Neural progenitor cell (in vitro differentiated cells): ENCODE measurements around the gene TECTB. TPM values are rescaled to one million over a fixed set of nuclear protein-coding genes. Genes with fewer than 3 reads are reported as not detected.

Source experiments
- DNase-seq: peaks from one replicate; pipeline ENCODE4 v3.0.0-alpha.2; 2016; ENCODE audit warnings: low spot score
- H2AFZ ChIP-seq: fragments of 200-600 bp; sonication (generic); replicated peaks from 2 replicates; pipeline ENCODE4 v1.6.1; 2016; ENCODE audit warnings: antibody characterized with exemption
- H3F3A ChIP-seq: fragments of 200-600 bp; sonication (generic); 2 replicates; pipeline ENCODE4 v1.6.1; 2016; ENCODE audit warnings: antibody characterized with exemption, low read depth
- H3K27ac ChIP-seq: fragments of 200-600 bp; sonication (generic); 2 replicates; pipeline ENCODE4 v1.5.1; 2016; ENCODE audit warnings: mild to moderate bottlenecking
- H3K27me3 ChIP-seq: fragments of 200-600 bp; sonication (generic); 2 replicates; pipeline ENCODE4 v1.6.1; 2016; ENCODE audit warnings: mild to moderate bottlenecking, moderate library complexity
- H3K36me3 ChIP-seq: fragments of 200-600 bp; sonication (generic); 2 replicates; pipeline ENCODE4 v1.5.1; 2016
- H3K4me1 ChIP-seq: fragments of 200-600 bp; sonication (generic); 2 replicates; pipeline ENCODE4 v1.6.1; 2016; ENCODE audit warnings: mixed run types
- H3K4me2 ChIP-seq: fragments of 200-600 bp; sonication (generic); 2 replicates; pipeline ENCODE4 v1.6.1; 2016
- H3K4me3 ChIP-seq: fragments of 200-600 bp; sonication (generic); 2 replicates; pipeline ENCODE4 v1.5.1; 2016
- H3K79me2 ChIP-seq: fragments of 200-600 bp; sonication (generic); 2 replicates; pipeline ENCODE4 v1.6.1; 2016; ENCODE audit warnings: low read depth
- H3K9ac ChIP-seq: fragments of 200-600 bp; sonication (generic); 2 replicates; pipeline ENCODE4 v1.6.1; 2016
- H3K9me3 ChIP-seq: fragments of 200-600 bp; sonication (generic); 2 replicates; pipeline ENCODE4 v1.5.1; 2016; ENCODE audit warnings: low read depth
- H4K20me1 ChIP-seq: fragments of 200-600 bp; sonication (generic); 2 replicates; pipeline ENCODE4 v1.6.1; 2016; ENCODE audit warnings: low read depth
- H3K27ac Mint-ChIP-seq: 3 replicates; pipeline ENCODE4 v1.8.0; 2021; ENCODE audit warnings: mixed read lengths
- H3K27me3 Mint-ChIP-seq: 2 replicates; pipeline ENCODE4 v1.8.0; 2022; ENCODE audit warnings: low read depth, mild to moderate bottlenecking, inconsistent platforms, moderate library complexity, mixed read lengths; ENCODE audit not compliant: insufficient read depth
- H3K36me3 Mint-ChIP-seq: 3 replicates; pipeline ENCODE4 v1.8.0; 2021; ENCODE audit warnings: mixed read lengths
- H3K4me1 Mint-ChIP-seq: 3 replicates; pipeline ENCODE4 v1.8.0; 2021; ENCODE audit warnings: mixed read lengths
- H3K4me3 Mint-ChIP-seq: 3 replicates; pipeline ENCODE4 v1.8.0; 2021; ENCODE audit warnings: mild to moderate bottlenecking, moderate library complexity, mixed read lengths
- H3K9me3 Mint-ChIP-seq: 3 replicates; pipeline ENCODE4 v1.8.0; 2020; ENCODE audit warnings: mixed read lengths
- CTCF ChIP-seq: fragments of 200-600 bp; sonication (generic); IDR thresholded peaks from 2 replicates; pipeline ENCODE4 v1.5.1; 2017; ENCODE audit warnings: antibody characterized with exemption, mild to moderate bottlenecking
- EZH2 ChIP-seq: fragments of 200-600 bp; sonication (generic); IDR thresholded peaks from 2 replicates; pipeline ENCODE4 v1.6.1; 2017; ENCODE audit warnings: antibody characterized with exemption, mild to moderate bottlenecking, moderate library complexity
- EZH2phosphoT487 ChIP-seq: fragments of 200-600 bp; sonication (generic); IDR thresholded peaks from 2 replicates; pipeline ENCODE4 v1.6.1; 2017; ENCODE audit warnings: antibody characterized with exemption
- total RNA-seq: library from RNA; depleted of rRNA; stranded (reverse); fragments of >200 nt; gene quantifications from 2 replicates; pipeline ENCODE4 v1.2.3, GENCODE V29; 2015; ENCODE audit warnings: low replicate concordance

TECTB gene
- total RNA-seq, 1 donor from 2014 or later, result not detected

DNA sequence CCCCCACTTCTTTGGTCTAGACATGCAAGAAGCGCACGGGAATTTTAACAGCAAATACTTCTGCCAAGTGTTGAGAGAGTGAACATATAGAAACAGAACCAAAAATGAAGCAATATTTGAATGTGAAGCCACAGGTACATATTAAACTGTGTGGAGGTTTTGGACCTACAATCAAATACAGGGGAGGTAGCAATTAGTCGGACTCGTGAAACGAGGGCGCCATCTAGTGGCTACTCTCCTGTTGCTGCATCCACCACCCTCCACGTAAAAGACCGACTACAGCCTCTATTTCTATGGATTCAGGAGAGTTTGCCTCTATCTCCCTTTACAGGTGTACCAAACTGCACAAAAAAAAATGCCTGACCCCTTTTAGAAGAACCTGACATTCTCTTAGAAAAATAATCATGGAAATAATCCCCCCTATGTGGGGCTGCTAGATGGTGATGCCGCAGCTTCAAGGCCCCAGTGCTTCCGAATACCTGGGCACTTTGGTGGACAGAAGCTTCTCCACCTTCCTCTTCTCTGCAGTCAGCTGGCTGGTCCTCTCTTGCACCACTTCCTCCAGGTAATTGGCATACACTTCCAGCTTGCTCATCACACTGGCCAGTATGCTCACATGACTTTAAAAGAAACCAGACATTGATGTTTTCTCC lies 31.7 kb downstream of the TECTB start:
- H3K9me3 ChIP-seq, result no peaks in the 10 kb centered on the region
- Mint-ChIP-seq H3K4me1 (no peaks in the 10 kb centered on the region), H3K4me3 (no peak overlapping the region), H3K9me3 (no peaks in the 10 kb centered on the region), H3K27ac (no peak overlapping the region), H3K36me3 (no peaks in the 10 kb centered on the region), H3K27me3 (peaks cover 2% of the 10 kb centered on the region)
- TF ChIP-seq EZH2phosphoT487, result no peak
- no peak for TF ChIP-seq EZH2
- TF ChIP-seq CTCF, result peak; percentile 95
- no peaks in the 10 kb centered on the region for H3K36me3 ChIP-seq
- H3F3A ChIP-seq, result no peaks in the 10 kb centered on the region
- H3K4me1 ChIP-seq, result no peaks in the 10 kb centered on the region
- no peaks in the 10 kb centered on the region for H3K79me2 ChIP-seq
- DNase-seq, result peak; percentile 89
- no peak overlapping the region for H2AFZ ChIP-seq
- H4K20me1 ChIP-seq, result no peaks in the 10 kb centered on the region
- no peak overlapping the region for H3K9ac ChIP-seq
- no peaks in the 10 kb centered on the region for H3K27me3 ChIP-seq
- H3K4me2 ChIP-seq, result no peak overlapping the region
- no peak overlapping the region for H3K27ac ChIP-seq
- H3K4me3 ChIP-seq, result no peak overlapping the region

DNA sequence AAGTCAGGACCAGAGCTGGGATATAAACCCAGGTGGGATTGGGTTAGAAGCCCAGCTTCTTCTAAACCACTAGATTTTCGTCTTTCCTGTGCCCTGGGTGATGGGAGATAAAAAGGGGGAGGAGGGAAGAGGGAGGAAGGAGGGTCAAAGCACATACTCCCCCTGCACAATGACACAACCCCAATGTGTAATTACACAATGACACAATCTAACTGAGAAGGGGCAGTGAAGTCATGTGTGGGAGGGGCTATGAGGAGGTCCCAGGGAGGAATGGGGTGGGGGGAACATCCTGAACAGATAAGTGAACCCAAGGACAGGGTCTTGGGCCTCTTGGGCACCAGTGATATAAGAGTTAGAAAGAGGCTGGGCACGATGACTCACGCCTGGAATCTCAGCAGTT lies 44.5 kb downstream of the TECTB start:
- no peaks in the 10 kb centered on the region for H3K4me1 ChIP-seq
- H3K4me2 ChIP-seq, result no peak overlapping the region
- TF ChIP-seq EZH2phosphoT487, result no peak
- no peak for TF ChIP-seq CTCF
- no peak for TF ChIP-seq EZH2
- H3K27ac Mint-ChIP-seq, result no peak overlapping the region
- no peak overlapping the region for H3K27ac ChIP-seq
- H3K9me3 Mint-ChIP-seq, result no peaks in the 10 kb centered on the region
- H3K36me3 Mint-ChIP-seq, result no peaks in the 10 kb centered on the region
- H3F3A ChIP-seq, result no peaks in the 10 kb centered on the region
- H3K9me3 ChIP-seq, result no peaks in the 10 kb centered on the region
- H3K27me3 Mint-ChIP-seq, result peaks cover 3% of the 10 kb centered on the region
- H3K27me3 ChIP-seq, result no peaks in the 10 kb centered on the region
- H3K4me3 Mint-ChIP-seq, result no peak overlapping the region
- DNase-seq, result no peak
- H3K9ac ChIP-seq, result no peak overlapping the region
- H2AFZ ChIP-seq, result no peak overlapping the region
- H3K4me3 ChIP-seq, result no peak overlapping the region
- no peaks in the 10 kb centered on the region for H3K36me3 ChIP-seq
- H4K20me1 ChIP-seq, result no peaks in the 10 kb centered on the region
- H3K79me2 ChIP-seq, result no peaks in the 10 kb centered on the region
- peaks cover 4% of the 10 kb centered on the region for H3K4me1 Mint-ChIP-seq

GRCh38 chr10:112330162-112330561 lies 47.0 kb downstream of the TECTB start:
- H3K4me2 ChIP-seq, result no peak overlapping the region
- no peaks in the 10 kb centered on the region for H3K27me3 ChIP-seq
- Mint-ChIP-seq H3K4me3 (no peak overlapping the region), H3K27ac (no peak overlapping the region), H3K4me1 (peaks cover 4% of the 10 kb centered on the region), H3K27me3 (peaks cover 3% of the 10 kb centered on the region), H3K9me3 (no peaks in the 10 kb centered on the region), H3K36me3 (no peaks in the 10 kb centered on the region)
- no peaks in the 10 kb centered on the region for H3K36me3 ChIP-seq
- no peak for DNase-seq
- no peaks in the 10 kb centered on the region for H3K9me3 ChIP-seq
- H3F3A ChIP-seq, result no peaks in the 10 kb centered on the region
- no peak overlapping the region for H3K9ac ChIP-seq
- peaks cover under 1% of the 10 kb centered on the region for H3K4me1 ChIP-seq
- no peak for TF ChIP-seq CTCF
- no peak for TF ChIP-seq EZH2
- no peak for TF ChIP-seq EZH2phosphoT487
- H3K4me3 ChIP-seq, result no peak overlapping the region
- no peaks in the 10 kb centered on the region for H4K20me1 ChIP-seq
- no peak overlapping the region for H3K27ac ChIP-seq
- H3K79me2 ChIP-seq, result no peaks in the 10 kb centered on the region
- H2AFZ ChIP-seq, result no peak overlapping the region
